Measurements from ENCODE around the gene SOX18.

The SOX18 gene

GRCh38 chr20:64037199-64037497 lies 12.3 kb downstream of the SOX18 start:
- no peak for DNase-seq (ENCODE audit: low spot score)

GRCh38 chr20:64036346-64037198 lies 12.9 kb downstream of the SOX18 start:
- no peak for DNase-seq (ENCODE audit: low spot score)

- DNase-seq (ENCODE audit: low spot score) = no peak
Measured at GRCh38 chr20:64035933-64036345, 13.5 kb downstream of the SOX18 start, which contains the start of gene C20orf204. Gene C20orf204 (plus strand): TSS chr20:64036182. CDS start chr20:64036324, 142 bp downstream.

GRCh38 chr20:64035066-64035932 lies 14.1 kb downstream of the SOX18 start:
- DNase-seq (ENCODE audit: low spot score) = no peak

- DNase-seq (ENCODE audit: low spot score) = no peak
Measured at GRCh38 chr20:64033981-64034493, 15.4 kb downstream of the SOX18 start.

GRCh38 chr20:64032706-64033624 lies 16.5 kb downstream of the SOX18 start:
- DNase-seq (ENCODE audit: low spot score) = no peak

- no peak for DNase-seq (ENCODE audit: low spot score)
Measured at GRCh38 chr20:64031822-64032314, 17.6 kb downstream of the SOX18 start.

GRCh38 chr20:64030371-64031134 lies 18.9 kb downstream of the SOX18 start:
- DNase-seq (ENCODE audit: low spot score) = no peak

- DNase-seq (ENCODE audit: low spot score) = no peak
Measured at GRCh38 chr20:64029293-64030117, 19.9 kb downstream of the SOX18 start.

GRCh38 chr20:64027981-64028685 lies 21.3 kb downstream of the SOX18 start:
- DNase-seq (ENCODE audit: low spot score) = no peak

GRCh38 chr20:64025826-64026412 lies 23.5 kb downstream of the SOX18 start:
- no peak for DNase-seq (ENCODE audit: low spot score)

GRCh38 chr20:64025101-64025825 lies 24.2 kb downstream of the SOX18 start:
- no peak for DNase-seq (ENCODE audit: low spot score)

GRCh38 chr20:64024141-64024990 lies 25.1 kb downstream of the SOX18 start:
- no peak for DNase-seq (ENCODE audit: low spot score)

- DNase-seq (ENCODE audit: low spot score) = no peak
Measured at GRCh38 chr20:64023361-64024140, 25.9 kb downstream of the SOX18 start.

GRCh38 chr20:64022671-64023360 lies 26.6 kb downstream of the SOX18 start:
- no peak for DNase-seq (ENCODE audit: low spot score)
